ENCODE measurements around the gene HOXA1. TPM values are rescaled to one million over a fixed set of nuclear protein-coding genes. Genes with fewer than 3 reads are reported as not detected.

The HOXA1 gene
- total RNA-seq, 2 donors from 2014 or later: 0.39 TPM; not detected in 1

DNA sequence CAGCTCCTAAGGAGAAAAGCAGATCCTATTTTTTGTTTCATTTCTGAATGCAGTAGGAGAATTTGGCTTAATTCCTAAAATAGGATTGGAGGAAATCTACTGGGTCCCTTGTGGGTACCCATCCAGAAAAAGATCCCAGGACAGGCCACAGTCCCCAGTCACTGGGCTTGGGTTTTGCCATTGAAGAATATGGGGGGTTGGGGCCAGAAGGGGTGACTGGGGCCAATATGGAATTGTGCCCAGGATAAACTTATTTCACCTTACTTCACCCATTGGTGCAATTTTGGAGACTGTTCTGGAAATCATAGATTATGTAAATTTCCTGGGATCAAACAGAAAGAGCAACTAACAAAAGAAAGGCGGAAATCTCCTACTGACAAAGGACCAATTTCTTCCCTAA lies 42.7 kb upstream of the HOXA1 start:
- H3K4me3 Mint-ChIP-seq: no peak overlapping the region
- no peak overlapping the region for H3K27ac Mint-ChIP-seq
- H3K27me3 Mint-ChIP-seq: peaks cover 36% of the 10 kb centered on the region
- H3K36me3 Mint-ChIP-seq (ENCODE audit: low read depth): no peaks in the 10 kb centered on the region
- no peaks in the 10 kb centered on the region for H3K9me3 Mint-ChIP-seq
- ATAC-seq (replicated peaks): no peak
- H3K4me1 Mint-ChIP-seq: peaks cover 11% of the 10 kb centered on the region

DNA sequence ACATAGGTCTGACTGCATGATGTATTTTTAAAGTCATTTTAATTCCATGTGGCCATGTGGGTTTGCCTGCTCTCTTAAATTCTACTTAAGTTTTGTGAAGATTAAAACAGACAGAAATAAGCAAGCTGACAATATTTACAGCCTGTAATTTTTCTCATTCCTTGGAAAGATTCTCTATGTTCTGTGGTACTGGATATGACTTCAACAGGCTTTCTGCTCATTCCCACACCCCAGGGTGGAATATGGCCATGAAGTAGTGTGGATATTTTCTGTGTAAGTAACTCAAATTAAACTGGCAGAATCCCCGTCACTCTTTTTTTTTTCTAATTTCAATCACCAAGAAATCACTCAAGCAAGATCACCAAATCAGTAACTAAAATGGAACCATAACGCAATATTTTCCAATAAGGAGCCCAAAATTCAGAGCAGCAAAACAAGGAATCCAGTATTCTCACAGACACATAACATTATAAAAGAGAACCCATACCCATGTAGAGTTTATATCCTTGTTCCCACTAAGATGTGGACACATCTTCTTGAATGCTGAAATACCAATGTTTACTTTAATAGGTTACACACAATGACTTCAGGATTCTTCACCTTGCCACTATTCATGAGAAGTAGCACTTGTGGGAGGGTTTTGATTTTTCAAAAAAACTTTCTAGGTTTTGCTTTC lies 42.0 kb upstream of the HOXA1 start:
- no peaks in the 10 kb centered on the region for H3K36me3 Mint-ChIP-seq (ENCODE audit: low read depth)
- H3K9me3 Mint-ChIP-seq: no peaks in the 10 kb centered on the region
- peaks cover 11% of the 10 kb centered on the region for H3K4me1 Mint-ChIP-seq
- H3K27ac Mint-ChIP-seq: no peak overlapping the region
- peaks cover 41% of the 10 kb centered on the region for H3K27me3 Mint-ChIP-seq
- no peak overlapping the region for H3K4me3 Mint-ChIP-seq
- ATAC-seq (replicated peaks): no peak

DNA sequence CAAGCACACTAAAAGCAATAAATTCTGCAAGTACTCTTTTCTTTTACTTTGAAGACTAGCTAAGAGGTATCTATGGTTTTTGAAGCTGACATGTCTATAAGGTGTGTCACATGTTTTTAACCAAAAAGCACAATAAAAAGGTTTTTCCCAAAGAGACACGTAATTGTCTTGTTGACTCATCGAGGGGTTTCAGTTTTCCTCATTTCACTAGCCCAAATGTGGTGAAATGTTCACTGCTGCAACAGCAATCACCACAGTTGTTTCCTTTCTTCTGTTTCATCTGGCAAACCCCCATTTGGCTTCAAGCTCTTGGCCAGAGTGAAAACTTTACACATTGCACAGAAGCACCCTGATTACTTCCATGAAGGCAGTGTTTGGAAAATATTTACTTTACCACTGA lies 38.6 kb upstream of the HOXA1 start:
- Mint-ChIP-seq H3K9me3 (no peaks in the 10 kb centered on the region), H3K4me1 (peaks cover 11% of the 10 kb centered on the region), H3K27ac (peak overlapping the region; percentile 26), H3K4me3 (no peak overlapping the region), H3K36me3 (ENCODE audit: low read depth) (no peaks in the 10 kb centered on the region), H3K27me3 (peaks cover 43% of the 10 kb centered on the region)
- ATAC-seq (replicated peaks): peak; percentile 79

DNA sequence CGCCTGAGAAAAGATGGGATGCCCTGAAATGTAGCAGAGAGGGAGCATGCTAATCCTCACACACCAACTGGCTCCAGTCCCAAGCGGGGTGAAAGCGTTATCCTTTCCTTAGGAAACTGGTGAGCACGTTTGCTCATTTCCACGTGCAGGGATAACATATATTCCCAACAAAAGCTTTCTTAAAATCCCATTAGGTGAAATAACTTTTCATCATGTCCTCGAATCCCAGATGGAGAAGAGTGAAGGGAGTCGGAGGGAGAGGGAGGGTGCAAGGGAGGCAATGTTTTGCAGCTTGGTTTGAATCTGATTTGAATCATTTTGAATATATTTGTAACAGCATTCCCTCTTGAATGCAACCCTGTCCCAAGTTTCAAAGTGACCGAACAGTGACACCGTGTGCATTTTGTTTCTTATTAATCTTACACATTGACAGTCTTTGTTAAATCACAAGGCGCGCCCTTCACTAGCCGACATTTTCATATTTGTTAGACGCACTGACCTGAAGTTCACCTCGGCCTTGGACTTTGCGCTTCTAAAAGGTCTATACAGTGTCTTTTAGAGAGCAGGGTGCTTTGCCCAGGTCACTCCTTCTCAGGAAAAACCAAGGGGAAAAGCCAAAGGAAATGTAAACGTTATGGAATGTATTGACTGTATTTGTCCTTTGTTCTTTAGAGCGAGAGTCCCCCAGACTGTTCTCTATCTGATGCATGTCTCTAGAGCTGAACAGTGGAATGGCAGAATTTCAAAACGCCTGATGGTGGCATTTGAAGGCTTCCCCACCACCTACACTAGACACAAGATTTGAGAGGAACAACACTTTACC lies 37.8 kb upstream of the HOXA1 start:
- no peak for ATAC-seq (replicated peaks)
- no peak overlapping the region for H3K4me3 Mint-ChIP-seq

DNA sequence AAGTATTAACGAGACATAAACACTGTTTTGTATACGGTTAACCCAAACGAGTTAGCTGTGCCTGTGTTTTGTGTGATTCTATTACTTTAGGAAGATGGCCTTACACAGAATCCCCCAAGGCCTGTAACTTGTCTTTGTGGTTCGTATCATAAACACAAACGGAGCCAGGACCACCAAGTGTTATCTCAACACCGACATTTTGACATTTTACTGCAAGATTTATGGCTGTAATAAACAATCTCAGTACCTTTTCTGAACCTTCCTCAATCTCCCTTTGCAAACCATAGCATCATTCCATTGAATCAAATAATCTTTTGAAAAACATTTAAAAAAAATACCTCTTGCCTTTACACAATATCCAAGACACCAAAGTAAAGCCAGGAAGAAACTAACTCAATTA lies 37.2 kb upstream of the HOXA1 start:
- H3K27me3 Mint-ChIP-seq: peaks cover 52% of the 10 kb centered on the region
- no peak overlapping the region for H3K4me3 Mint-ChIP-seq
- no peaks in the 10 kb centered on the region for H3K36me3 Mint-ChIP-seq (ENCODE audit: low read depth)

More for the DNA sequence above, 37.8 kb upstream of the HOXA1 start:
- no peaks in the 10 kb centered on the region for H3K36me3 Mint-ChIP-seq (ENCODE audit: low read depth)
- peak overlapping the region; percentile 26 for H3K27ac Mint-ChIP-seq
- peaks cover 51% of the 10 kb centered on the region for H3K27me3 Mint-ChIP-seq
- H3K9me3 Mint-ChIP-seq: no peaks in the 10 kb centered on the region
- peaks cover 11% of the 10 kb centered on the region for H3K4me1 Mint-ChIP-seq

DNA sequence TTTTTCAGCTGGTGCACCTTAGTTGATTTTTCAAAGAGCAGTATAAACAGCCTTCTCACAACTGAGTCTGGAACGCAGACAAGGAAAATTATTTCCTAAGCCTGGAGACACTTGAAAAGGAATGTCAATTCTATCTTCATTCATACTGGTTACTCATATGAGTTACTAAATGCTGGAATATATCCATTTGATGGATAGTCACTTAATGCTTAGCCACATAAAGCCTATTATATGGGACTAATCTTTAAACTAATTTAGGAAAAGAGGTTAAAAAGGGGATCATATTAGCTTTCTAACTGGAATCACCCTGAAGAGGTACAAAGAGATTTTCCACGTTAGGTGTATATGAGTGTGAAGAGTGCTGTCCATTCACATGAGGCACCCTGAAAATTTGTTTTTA lies 36.4 kb upstream of the HOXA1 start:
- Mint-ChIP-seq H3K36me3 (ENCODE audit: low read depth) (no peaks in the 10 kb centered on the region), H3K4me1 (peaks cover 11% of the 10 kb centered on the region), H3K4me3 (peak overlapping the region; percentile 21), H3K27ac (no peak overlapping the region), H3K9me3 (no peaks in the 10 kb centered on the region), H3K27me3 (peaks cover 52% of the 10 kb centered on the region)
- no peak for ATAC-seq (replicated peaks)

More for the DNA sequence above, 37.2 kb upstream of the HOXA1 start:
- no peak for ATAC-seq (replicated peaks)
- Mint-ChIP-seq H3K27ac (no peak overlapping the region), H3K9me3 (no peaks in the 10 kb centered on the region), H3K4me1 (peaks cover 11% of the 10 kb centered on the region)

GRCh38 chr7:27131390-27131819 lies 35.6 kb upstream of the HOXA1 start:
- H3K4me3 Mint-ChIP-seq: peak overlapping the region; percentile 57

GRCh38 chr7:27130540-27131389 lies 35.0 kb upstream of the HOXA1 start, which contains the start of gene HOXA4:
Gene HOXA4 (minus strand): TSS chr7:27130757. CDS start chr7:27130733, 24 bp downstream.
- H3K27ac Mint-ChIP-seq: no peak within 1 kb of the TSS
- ATAC-seq (replicated peaks): peak; percentile 88
- H3K4me3 Mint-ChIP-seq: peak within 1 kb of the TSS; percentile 57
- peaks cover 11% of the 10 kb centered on the region for H3K4me1 Mint-ChIP-seq
- no peaks in the 10 kb centered on the region for H3K36me3 Mint-ChIP-seq (ENCODE audit: low read depth)
- no peaks in the 10 kb centered on the region for H3K9me3 Mint-ChIP-seq
- H3K27me3 Mint-ChIP-seq: peaks cover 56% of the 10 kb centered on the region

More at GRCh38 chr7:27131390-27131819, 35.6 kb upstream of the HOXA1 start:
- Mint-ChIP-seq H3K27ac (no peak overlapping the region), H3K4me1 (peaks cover 11% of the 10 kb centered on the region), H3K36me3 (ENCODE audit: low read depth) (no peaks in the 10 kb centered on the region), H3K9me3 (no peaks in the 10 kb centered on the region), H3K27me3 (peaks cover 57% of the 10 kb centered on the region)
- no peak for ATAC-seq (replicated peaks)

DNA sequence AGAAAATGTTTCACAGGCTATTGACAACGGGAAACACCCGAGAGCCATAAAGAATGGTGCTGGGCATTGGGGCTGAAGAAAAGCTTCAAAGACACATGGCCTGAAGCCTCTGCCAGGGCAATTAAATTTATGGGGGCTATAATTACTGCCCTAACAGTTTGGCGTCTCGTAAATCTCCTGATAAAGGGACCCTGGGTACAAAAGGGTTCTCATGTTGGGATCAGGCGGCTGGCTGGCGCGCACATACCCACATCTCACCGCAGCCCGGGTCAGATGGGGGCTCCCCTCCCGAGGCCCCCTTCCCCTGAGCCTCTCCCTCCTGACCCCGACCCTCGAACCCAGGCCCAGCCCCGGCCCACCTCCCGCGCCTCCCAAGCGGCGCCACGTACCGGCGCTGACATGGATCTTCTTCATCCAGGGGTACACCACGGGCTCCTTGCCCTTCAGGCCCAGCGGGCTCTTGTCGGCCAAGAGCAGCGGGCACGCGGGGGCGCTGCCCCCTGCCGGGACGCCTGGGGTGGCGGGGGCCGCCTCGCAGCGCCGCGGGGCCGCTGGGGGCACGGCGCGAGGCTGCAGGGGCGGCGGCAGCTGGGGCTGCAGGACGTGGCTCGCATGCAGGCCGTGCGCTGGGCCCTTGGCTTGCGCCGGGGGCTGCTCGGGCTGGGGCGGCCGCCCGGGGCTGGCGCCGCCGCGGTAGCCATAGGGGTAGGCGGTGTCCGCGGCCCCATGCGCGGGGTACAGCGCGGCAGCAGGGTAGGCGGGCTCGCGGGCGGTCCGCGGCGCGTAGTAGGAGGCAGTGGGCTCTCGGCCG lies 34.1 kb upstream of the HOXA1 start:
- Mint-ChIP-seq H3K4me1 (peaks cover 11% of the 10 kb centered on the region), H3K27me3 (peaks cover 57% of the 10 kb centered on the region), H3K4me3 (no peak overlapping the region), H3K36me3 (ENCODE audit: low read depth) (no peaks in the 10 kb centered on the region), H3K9me3 (no peaks in the 10 kb centered on the region), H3K27ac (no peak overlapping the region)
- ATAC-seq (replicated peaks): peak; percentile 24

DNA sequence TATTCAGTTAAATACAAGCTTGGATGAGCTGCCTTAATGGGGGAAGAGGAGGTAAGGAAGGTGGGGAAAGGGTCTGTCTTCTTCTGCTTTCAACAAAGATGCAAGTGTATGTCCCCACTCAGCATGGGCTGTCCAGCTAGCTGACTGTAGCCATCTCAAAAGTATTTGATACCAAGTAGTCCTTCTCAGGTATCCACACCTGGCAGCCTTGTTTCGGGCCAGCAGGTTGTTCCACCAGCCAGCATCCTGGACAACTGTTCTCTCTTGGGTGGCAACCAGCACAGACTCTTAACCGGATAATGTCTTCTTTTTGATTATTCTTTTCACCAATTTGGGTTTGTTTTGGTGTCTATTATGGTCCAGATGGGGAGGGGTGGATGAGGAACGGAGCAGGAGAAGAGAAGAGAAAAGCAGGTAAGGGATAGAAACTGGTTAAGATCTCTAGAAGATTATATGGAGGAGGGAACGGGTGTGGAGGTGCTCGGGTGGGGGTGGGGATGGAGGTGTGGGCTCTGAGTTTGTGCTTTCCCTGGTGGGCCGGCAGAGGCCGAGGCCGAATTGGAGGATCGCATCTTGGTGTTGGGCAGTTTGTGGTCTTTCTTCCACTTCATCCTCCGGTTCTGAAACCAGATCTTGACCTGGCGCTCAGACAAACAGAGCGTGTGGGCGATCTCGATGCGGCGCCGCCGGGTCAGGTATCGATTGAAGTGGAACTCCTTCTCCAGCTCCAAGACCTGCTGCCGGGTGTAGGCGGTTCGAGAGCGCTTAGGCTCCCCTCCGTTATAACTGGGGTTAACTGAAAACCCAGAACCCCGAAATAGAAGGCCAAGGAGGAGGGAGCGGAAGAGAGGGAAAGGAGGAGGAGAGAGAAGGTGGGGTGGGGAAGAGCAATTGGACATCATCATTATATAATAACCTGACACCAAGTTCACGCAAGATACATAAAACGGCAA lies 33.3 kb upstream of the HOXA1 start:
- Mint-ChIP-seq H3K4me1 (peaks cover 3% of the 10 kb centered on the region), H3K36me3 (ENCODE audit: low read depth) (no peaks in the 10 kb centered on the region), H3K9me3 (no peaks in the 10 kb centered on the region), H3K27me3 (peaks cover 63% of the 10 kb centered on the region), H3K27ac (no peak overlapping the region), H3K4me3 (no peak overlapping the region)
- no peak for ATAC-seq (replicated peaks)

DNA sequence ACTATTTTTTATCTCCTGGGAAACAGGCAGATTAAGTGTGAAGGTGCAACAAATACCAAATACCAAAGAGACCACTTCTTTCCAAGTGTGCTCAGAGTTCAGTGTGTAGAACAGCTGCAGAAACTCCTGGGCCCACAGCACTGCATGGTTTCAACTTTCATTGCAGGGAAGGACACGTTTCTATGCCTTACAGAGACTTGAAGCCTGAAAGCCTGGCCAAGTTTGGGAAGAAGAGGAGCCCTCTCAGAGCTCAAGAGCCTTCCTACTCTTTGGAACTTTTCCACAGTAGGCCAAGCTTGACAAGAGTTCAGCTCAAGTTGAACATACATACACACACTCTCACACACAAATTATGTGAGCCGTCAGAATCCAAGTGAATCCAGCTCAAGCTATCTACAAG lies 32.2 kb upstream of the HOXA1 start:
- no peaks in the 10 kb centered on the region for H3K9me3 Mint-ChIP-seq
- H3K4me1 Mint-ChIP-seq: no peaks in the 10 kb centered on the region
- no peak overlapping the region for H3K4me3 Mint-ChIP-seq
- no peaks in the 10 kb centered on the region for H3K36me3 Mint-ChIP-seq (ENCODE audit: low read depth)
- no peak for ATAC-seq (replicated peaks)
- H3K27ac Mint-ChIP-seq: no peak overlapping the region
- peaks cover 59% of the 10 kb centered on the region for H3K27me3 Mint-ChIP-seq

GRCh38 chr7:27126596-27127327 lies 31.0 kb upstream of the HOXA1 start:
- H3K36me3 Mint-ChIP-seq (ENCODE audit: low read depth): no peaks in the 10 kb centered on the region
- H3K4me3 Mint-ChIP-seq: no peak overlapping the region
- peaks cover 54% of the 10 kb centered on the region for H3K27me3 Mint-ChIP-seq
- no peak for ATAC-seq (replicated peaks)
- H3K4me1 Mint-ChIP-seq: no peaks in the 10 kb centered on the region
- no peaks in the 10 kb centered on the region for H3K9me3 Mint-ChIP-seq
- H3K27ac Mint-ChIP-seq: no peak overlapping the region

Measured in activated T-helper 17 cell treated with anti-CD3 and anti-CD28 coated beads, Interleukin-2, amount 50 U/mL, for 72 hours (primary cell).